Heart right ventricle (tissue), 16 donors: ENCODE results near the gene IFITM2. TPM values are rescaled to one million over a fixed set of nuclear protein-coding genes. Genes with fewer than 3 reads are reported as not detected.
A peak's percentile ranks its signal among the peaks of the same experiment; 100 is the strongest.

Experiments
- ATAC-seq, 8 donors: fragments of 200-7000 bp; cut with Tn5 transposase; one replicate each; pipeline ENCODE4 v1.9.1; 2020; ENCODE audit warnings: mild to moderate bottlenecking in 8 of 8, moderate library complexity in 8 of 8, moderate number of reproducible peaks in 1 of 8
- DNase-seq, 2 donors: peaks; one replicate each; pipeline ENCODE4 v3.0.0-alpha.2; 2020
- H3K27ac ChIP-seq, 10 donors: fragments of 200-600 bp; sonication (generic) in 2 of 10; one replicate each; pipeline versions ENCODE4 v1.5.0 to v1.8.0; 2020 to 2022; ENCODE audit warnings: mild to moderate bottlenecking in 3 of 10
- H3K27me3 ChIP-seq, 7 donors: fragments of 200-600 bp; one replicate each; pipeline ENCODE4 v1.8.0; 2021 to 2022; ENCODE audit warnings: mild to moderate bottlenecking in 2 of 7
- H3K36me3 ChIP-seq, 9 donors: fragments of 200-600 bp; sonication (generic) in 1 of 9; one replicate each; pipeline versions ENCODE4 v1.5.0 to v1.8.0; 2020 to 2022; ENCODE audit warnings: mild to moderate bottlenecking in 2 of 9
- H3K4me1 ChIP-seq, 9 donors: fragments of 200-600 bp; sonication (generic) in 1 of 9; one replicate each; pipeline versions ENCODE4 v1.5.0 to v1.8.0; 2020 to 2022; ENCODE audit warnings: mild to moderate bottlenecking in 4 of 9
- H3K4me3 ChIP-seq, 10 donors: fragments of 200-600 bp; sonication (generic) in 2 of 10; one replicate each; pipeline versions ENCODE4 v1.5.0 to v1.8.0; 2020 to 2022; ENCODE audit warnings: mild to moderate bottlenecking in 7 of 10, moderate library complexity in 2 of 10
- H3K9me3 ChIP-seq, 11 donors: fragments of 200-600 bp in 10 of 11; sonication (generic) in 2 of 11; one replicate each; pipeline versions ENCODE4 v1.5.0 to v1.8.0; 2013 to 2022; ENCODE audit warnings: mild to moderate bottlenecking in 2 of 11, control low read depth in 1 of 11, moderate library complexity in 1 of 11
- WGBS, 2 donors: extraction: QIAGEN DNeasy Blood & Tissue Kit; methylation state at CpG; one replicate each; pipeline ENCODE4 v1.1.7; 2013; ENCODE audit warnings: inconsistent platforms in 1 of 2; 5-methylcytosine and 5-hydroxymethylcytosine counted together
- intact Hi-C, 10 donors: fragments of 100-400 bp; cut with DNase I; formaldehyde crosslinking; loops; one replicate each; pipeline versions ENCODE4 v1.11.1 to v1.14.2; 2022
- polyA plus RNA-seq, 2 donors: library from polyadenylated mRNA; stranded (reverse); fragments of 200-250 nt; gene quantifications; one replicate each; pipeline ENCODE4 v1.2.3, GENCODE V29; 2013
- total RNA-seq, 10 donors: library from RNA; stranded (reverse); fragmentation: NEBNext Ultra II Directional in 3 of 10; extraction: Animal tissue kit (Norgen Biotek cat#: 25700) in 3 of 10; gene quantifications; one replicate each; pipeline versions ENCODE4 v1.2.1 to v1.2.4, GENCODE V29; 2021 to 2023
- TF ChIP-seq, protein P1 (sequence below), 9 donors: fragments of 200-600 bp; sonication (generic) in 2 of 9; IDR thresholded peaks; one replicate each; pipeline versions ENCODE4 v1.5.0 to v1.8.0; 2021 to 2022; ENCODE audit warnings: antibody characterized with exemption in 9 of 9, mild to moderate bottlenecking in 5 of 9, moderate library complexity in 1 of 9
- donor health status: Arrhythmogenic right ventricular cardiomyopathy.
- donor health status: ischemic (EF 13 %, LVEDD 7.1; RV severe dilation, severe dysfunction).
- donor health status: healthy with polysubstance abuse.
- donor health status: DM: no; HTN: yes; CAD: no.
- donor health status: DM: no; HTN: no; CAD: no.
- donor health status: ischemic (EF 25% LVEDD 6.9; RV normal size, moderate dysfunction).
- donor health status: ischemic (EF 25% LVEDD 5.7; RV mildly dilated, moderate dysfunction).
- donor health status: healthy.
- donor health status: DM: yes; HTN: yes; CAD: no.
- donor health status: Ischemic cardiomyopathy.
- donor health status: ischemic (EF 35%, LVEDD 5.7; RV mildly dilated, moderate dysfunction).
- donor health status: nonischemic (EF 11% LVEDD 7.7; RV severe dilation, severe dysfunction).
- donor health status: DM: yes; HTN: yes; CAD: no.
- donor health status: PGD.
- donor health status: ischemic (EF 29% LVEDD 5.4; RV normal size, mild dysfunction).
- donor health status: nonischemic (EF 23%, LVEDD 6.1; RV moderate dilation, normal function).

Gene IFITM2
- total and polyA plus RNA-seq, 12 donors = 57.2 to 843 (median 163) TPM

DNA sequence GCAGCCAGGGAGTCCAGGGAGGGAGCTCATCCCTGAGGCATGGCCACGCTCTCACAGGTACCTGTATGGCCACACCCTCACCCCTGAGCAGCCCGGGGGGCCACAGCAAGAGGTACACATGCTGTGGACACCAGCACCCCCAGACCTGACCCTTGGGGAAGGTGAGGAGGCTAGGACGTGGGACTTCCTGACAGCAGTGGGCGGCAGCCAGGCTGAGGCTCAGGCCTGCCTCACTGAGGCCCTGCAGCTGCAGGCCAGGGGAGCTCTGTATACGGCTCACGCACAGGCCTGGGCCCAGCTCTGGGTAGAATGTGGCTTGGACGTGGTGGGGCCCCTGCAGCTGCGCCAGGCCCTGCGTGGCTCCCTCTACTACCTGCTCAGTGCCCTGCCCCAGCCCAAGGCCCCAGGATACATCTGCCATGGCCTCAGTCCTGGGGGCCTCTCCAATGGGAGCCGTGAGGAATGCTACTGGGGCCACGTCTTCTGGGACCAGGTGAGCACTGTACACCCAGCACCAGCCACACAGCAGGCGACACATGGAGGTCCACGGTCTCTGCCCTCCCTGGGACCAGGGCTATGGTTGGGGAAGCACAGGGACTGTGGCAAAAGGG is 16.9 kb upstream of the IFITM2 start:
- TF ChIP-seq, protein P1, sequence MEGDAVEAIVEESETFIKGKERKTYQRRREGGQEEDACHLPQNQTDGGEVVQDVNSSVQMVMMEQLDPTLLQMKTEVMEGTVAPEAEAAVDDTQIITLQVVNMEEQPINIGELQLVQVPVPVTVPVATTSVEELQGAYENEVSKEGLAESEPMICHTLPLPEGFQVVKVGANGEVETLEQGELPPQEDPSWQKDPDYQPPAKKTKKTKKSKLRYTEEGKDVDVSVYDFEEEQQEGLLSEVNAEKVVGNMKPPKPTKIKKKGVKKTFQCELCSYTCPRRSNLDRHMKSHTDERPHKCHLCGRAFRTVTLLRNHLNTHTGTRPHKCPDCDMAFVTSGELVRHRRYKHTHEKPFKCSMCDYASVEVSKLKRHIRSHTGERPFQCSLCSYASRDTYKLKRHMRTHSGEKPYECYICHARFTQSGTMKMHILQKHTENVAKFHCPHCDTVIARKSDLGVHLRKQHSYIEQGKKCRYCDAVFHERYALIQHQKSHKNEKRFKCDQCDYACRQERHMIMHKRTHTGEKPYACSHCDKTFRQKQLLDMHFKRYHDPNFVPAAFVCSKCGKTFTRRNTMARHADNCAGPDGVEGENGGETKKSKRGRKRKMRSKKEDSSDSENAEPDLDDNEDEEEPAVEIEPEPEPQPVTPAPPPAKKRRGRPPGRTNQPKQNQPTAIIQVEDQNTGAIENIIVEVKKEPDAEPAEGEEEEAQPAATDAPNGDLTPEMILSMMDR (IDR thresholded peaks at IDR 0.05) = no peak
- no peak for ATAC-seq
- peak in 1 of 2 donors; percentile 10 for DNase-seq
- Histone ChIP-seq H3K4me3 (no peak overlapping the region), H3K27me3 (peaks cover 0 to 39% (median 16%) of the 10 kb centered on the region in 7 donors), H3K36me3 (peaks cover 0 to 33% (median 0%) of the 10 kb centered on the region in 9 donors), H3K9me3 (no peaks in the 10 kb centered on the region), H3K27ac (no peak overlapping the region), H3K4me1 (peaks cover 3 to 20% (median 18%) of the 10 kb centered on the region in 9 donors)
- intact Hi-C loops = no loop called here
- WGBS, 2 donors = 91 to 92% methylated on average over 13 of the region's 13 CpGs

- intact Hi-C loops = no loop called here
- Histone ChIP-seq H3K4me1 (peaks cover 3 to 20% (median 18%) of the 10 kb centered on the region in 9 donors), H3K9me3 (no peaks in the 10 kb centered on the region), H3K27me3 (peaks cover 0 to 32% (median 9%) of the 10 kb centered on the region in 7 donors), H3K27ac (no peak overlapping the region), H3K36me3 (peaks cover 0 to 33% (median 0%) of the 10 kb centered on the region in 9 donors), H3K4me3 (no peak overlapping the region)
- peak in 1 of 2 donors; percentile 8 for DNase-seq
- 84 to 88% methylated on average over 44 of the region's 44 CpGs for WGBS, 2 donors
- TF ChIP-seq, protein P1 (IDR thresholded peaks at IDR 0.05) = no peak
- no peak for ATAC-seq
Observed at GRCh38 chr11:291281-292210, 16.1 kb upstream of the IFITM2 start.

GRCh38 chr11:292211-293121 is 15.2 kb upstream of the IFITM2 start:
- Histone ChIP-seq H3K27ac (no peak overlapping the region), H3K9me3 (no peaks in the 10 kb centered on the region), H3K4me3 (no peak overlapping the region), H3K4me1 (peaks cover 3 to 26% (median 19%) of the 10 kb centered on the region in 9 donors), H3K36me3 (peaks cover 0 to 33% (median 0%) of the 10 kb centered on the region in 9 donors), H3K27me3 (peaks cover 0 to 30% (median 8%) of the 10 kb centered on the region in 7 donors)
- peak in 1 of 2 donors; percentile 10 for DNase-seq
- no peak for ATAC-seq
- WGBS, 2 donors = 93 to 94% methylated on average over 29 of the region's 29 CpGs
- TF ChIP-seq, protein P1 (IDR thresholded peaks at IDR 0.05) = no peak
- intact Hi-C loops = no loop called here
